ENCODE results near the gene NOS3.

DNA sequence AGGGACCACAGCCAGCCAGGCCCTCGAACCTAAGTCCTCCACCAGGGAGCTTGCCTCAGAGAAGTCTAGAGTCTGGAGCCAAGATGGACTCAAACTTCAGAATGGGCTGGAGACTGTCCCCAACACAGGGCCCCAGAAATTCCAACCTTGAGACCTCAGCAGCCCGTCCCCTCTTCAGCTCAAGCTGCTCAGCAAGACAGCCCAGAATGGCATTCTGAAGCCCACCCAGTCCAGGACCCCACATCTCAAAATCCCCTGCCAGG lies 28.6 kb upstream of the NOS3 start:
- TF ChIP-seq, protein P1, sequence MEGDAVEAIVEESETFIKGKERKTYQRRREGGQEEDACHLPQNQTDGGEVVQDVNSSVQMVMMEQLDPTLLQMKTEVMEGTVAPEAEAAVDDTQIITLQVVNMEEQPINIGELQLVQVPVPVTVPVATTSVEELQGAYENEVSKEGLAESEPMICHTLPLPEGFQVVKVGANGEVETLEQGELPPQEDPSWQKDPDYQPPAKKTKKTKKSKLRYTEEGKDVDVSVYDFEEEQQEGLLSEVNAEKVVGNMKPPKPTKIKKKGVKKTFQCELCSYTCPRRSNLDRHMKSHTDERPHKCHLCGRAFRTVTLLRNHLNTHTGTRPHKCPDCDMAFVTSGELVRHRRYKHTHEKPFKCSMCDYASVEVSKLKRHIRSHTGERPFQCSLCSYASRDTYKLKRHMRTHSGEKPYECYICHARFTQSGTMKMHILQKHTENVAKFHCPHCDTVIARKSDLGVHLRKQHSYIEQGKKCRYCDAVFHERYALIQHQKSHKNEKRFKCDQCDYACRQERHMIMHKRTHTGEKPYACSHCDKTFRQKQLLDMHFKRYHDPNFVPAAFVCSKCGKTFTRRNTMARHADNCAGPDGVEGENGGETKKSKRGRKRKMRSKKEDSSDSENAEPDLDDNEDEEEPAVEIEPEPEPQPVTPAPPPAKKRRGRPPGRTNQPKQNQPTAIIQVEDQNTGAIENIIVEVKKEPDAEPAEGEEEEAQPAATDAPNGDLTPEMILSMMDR (IDR thresholded peaks at IDR 0.05), result no peak
- no peak for TF ChIP-seq POLR2A (IDR thresholded peaks at IDR 0.05)

Measured in thyroid gland (tissue), 4 donors.